Measurements from ENCODE around the gene RMRP. TPM values are rescaled to one million over a fixed set of nuclear protein-coding genes. Genes with fewer than 3 reads are reported as not detected.

The RMRP gene
- total RNA-seq, 4 donors from 2014 or later: 1,358 to 15,269 (median 4,926) TPM

- TF ChIP-seq POLR2A (IDR thresholded peaks at IDR 0.05) (no peak), CTCF (IDR thresholded peaks at IDR 0.05) (no peak)
- WGBS, 2 donors: 97 to 100% methylated on average over 7 of the region's 7 CpGs
- no peak overlapping the region for H3K4me3 ChIP-seq (ENCODE audit: low read depth, poor library complexity, severe bottlenecking)
- intact Hi-C loops (cut with DNase I; ENCODE audit: low total_unique reads): no loop called here
- no peak for DNase-seq (ENCODE audit: low spot score in 2 of 2)
Measured at GRCh38 chr9:35702696-35703095, 44.9 kb upstream of the RMRP start.

GRCh38 chr9:35700942-35701341, 43.1 kb upstream of the RMRP start:
- no peak overlapping the region for H3K4me3 ChIP-seq (ENCODE audit: low read depth, poor library complexity, severe bottlenecking)
- TF ChIP-seq CTCF (IDR thresholded peaks at IDR 0.05): no peak
- no peak for TF ChIP-seq POLR2A (IDR thresholded peaks at IDR 0.05)
- DNase-seq (ENCODE audit: low spot score in 2 of 2): no peak
- intact Hi-C loops (cut with DNase I; ENCODE audit: low total_unique reads): no loop called here

GRCh38 chr9:35700031-35700430, 42.2 kb upstream of the RMRP start:
- intact Hi-C loops (cut with DNase I; ENCODE audit: low total_unique reads): no loop called here
- no peak for DNase-seq (ENCODE audit: low spot score in 2 of 2)
- no peak for TF ChIP-seq CTCF (IDR thresholded peaks at IDR 0.05)
- TF ChIP-seq POLR2A (IDR thresholded peaks at IDR 0.05): no peak
- WGBS, 2 donors: 87 to 88% methylated on average over 11 of the region's 11 CpGs
- no peak overlapping the region for H3K4me3 ChIP-seq (ENCODE audit: low read depth, poor library complexity, severe bottlenecking)

GRCh38 chr9:35698231-35698630, 40.4 kb upstream of the RMRP start:
- 83 to 85% methylated on average over 5 of the region's 5 CpGs for WGBS, 2 donors
- DNase-seq (ENCODE audit: low spot score in 2 of 2): no peak
- TF ChIP-seq POLR2A (IDR thresholded peaks at IDR 0.05) (no peak), CTCF (IDR thresholded peaks at IDR 0.05) (no peak)
- H3K4me3 ChIP-seq (ENCODE audit: low read depth, poor library complexity, severe bottlenecking): no peak overlapping the region
- intact Hi-C loops (cut with DNase I; ENCODE audit: low total_unique reads): no loop called here

GRCh38 chr9:35697486-35697885, 39.7 kb upstream of the RMRP start:
- intact Hi-C loops (cut with DNase I; ENCODE audit: low total_unique reads): no loop called here
- WGBS, 2 donors: 48 to 61% methylated on average over 14 of the region's 14 CpGs
- no peak for TF ChIP-seq POLR2A (IDR thresholded peaks at IDR 0.05)
- TF ChIP-seq CTCF (IDR thresholded peaks at IDR 0.05): no peak
- no peak overlapping the region for H3K4me3 ChIP-seq (ENCODE audit: low read depth, poor library complexity, severe bottlenecking)
- DNase-seq (ENCODE audit: low spot score in 2 of 2): no peak

GRCh38 chr9:35696520-35697215, 38.8 kb upstream of the RMRP start:
- no peak for DNase-seq (ENCODE audit: low spot score in 2 of 2)
- TF ChIP-seq CTCF (IDR thresholded peaks at IDR 0.05) (peak in 1 of 3 donors; percentile 54), POLR2A (IDR thresholded peaks at IDR 0.05) (no peak)
- no peak overlapping the region for H3K4me3 ChIP-seq (ENCODE audit: low read depth, poor library complexity, severe bottlenecking)
- intact Hi-C loops (cut with DNase I; ENCODE audit: low total_unique reads): no loop called here
- 39 to 43% methylated on average over 9 of the region's 9 CpGs for WGBS, 2 donors

Data from lower leg skin (tissue), 4 donors.